ENCODE data around the gene DLGAP4.

- no peak for TF ChIP-seq FOXM1 (IDR thresholded peaks at IDR 0.05; ENCODE audit: borderline replicate concordance)
- no peak for TF ChIP-seq SUZ12 (IDR thresholded peaks at IDR 0.05)
- no peak for TF ChIP-seq SP1 (IDR thresholded peaks at IDR 0.05)
- TF ChIP-seq ELF4 (IDR thresholded peaks at IDR 0.05) = no peak
- TF ChIP-seq LEF1 (IDR thresholded peaks at IDR 0.05; ENCODE audit: borderline replicate concordance) = no peak
- TF ChIP-seq FOXA1 (IDR thresholded peaks at IDR 0.05) = no peak
- TF ChIP-seq NFRKB (IDR thresholded peaks at IDR 0.05) = no peak
- no peak for TF ChIP-seq CTBP1 (IDR thresholded peaks at IDR 0.05; ENCODE audit: borderline replicate concordance)
- no peak for TF ChIP-seq TARDBP (IDR thresholded peaks at IDR 0.05)
- no peak for TF ChIP-seq BHLHE40 (IDR thresholded peaks at IDR 0.05; ENCODE audit: borderline replicate concordance)
- TF ChIP-seq ARNT (IDR thresholded peaks at IDR 0.05) = no peak
- TF ChIP-seq PKNOX1 (IDR thresholded peaks at IDR 0.05) = no peak
- no peak for TF ChIP-seq HDGF (IDR thresholded peaks at IDR 0.05; ENCODE audit: borderline replicate concordance)
Measured at GRCh38 chr20:36304786-36305495, 1.2 kb upstream of the DLGAP4 start.
